ENCODE measurements around the gene TAPT1.

GRCh38 chr4:16142598-16143310 lies 83.5 kb downstream of the TAPT1 start:
- no peak for TF ChIP-seq POLR2A (IDR thresholded peaks at IDR 0.05)
- no peak for TF ChIP-seq EP300 (IDR thresholded peaks at IDR 0.05)

All from sigmoid colon (tissue), 4 donors.